BE2C (cell line): ENCODE results near the gene DPM1. TPM values are rescaled to one million over a fixed set of nuclear protein-coding genes. Genes with fewer than 3 reads are reported as not detected.

Experiments
- DNase-seq: peaks from one replicate; pipeline ENCODE4 v3.0.0-alpha.2; 2020
- H3K27me3 ChIP-seq: fragments of 250-450 bp; sonication (Bioruptor Pico); 2 replicates; pipeline ENCODE4 v1.5.1; 2020; ENCODE audit warnings: mild to moderate bottlenecking
- H3K36me3 ChIP-seq: fragments of 250-450 bp; sonication (Bioruptor Pico); 2 replicates; pipeline ENCODE4 v1.5.1; 2020; ENCODE audit warnings: mild to moderate bottlenecking
- H3K4me1 ChIP-seq: fragments of 250-450 bp; sonication (Bioruptor Pico); 2 replicates; pipeline ENCODE4 v1.5.1; 2020
- H3K4me3 ChIP-seq: 2 replicates; pipeline ENCODE4 v1.5.1; 2011; ENCODE audit warnings: low read depth, low read length
- H3K9me3 ChIP-seq: fragments of 250-450 bp; sonication (Bioruptor Pico); 2 replicates; pipeline ENCODE4 v1.5.1; 2020
- CTCF ChIP-seq: IDR thresholded peaks from 2 replicates; pipeline ENCODE4 v1.5.1; 2012; ENCODE audit warnings: mild to moderate bottlenecking, low read depth, low read length
- polyA plus RNA-seq: library from polyadenylated mRNA; unstranded; fragments of >200 nt; gene quantifications from one replicate; pipeline ENCODE4 v1.2.1, GENCODE V29; 2012; ENCODE audit warnings: low read depth, missing spikeins; ENCODE audit not compliant: insufficient read length, insufficient read depth

DPM1 gene
- polyA plus RNA-seq: 72.3 TPM

DNA sequence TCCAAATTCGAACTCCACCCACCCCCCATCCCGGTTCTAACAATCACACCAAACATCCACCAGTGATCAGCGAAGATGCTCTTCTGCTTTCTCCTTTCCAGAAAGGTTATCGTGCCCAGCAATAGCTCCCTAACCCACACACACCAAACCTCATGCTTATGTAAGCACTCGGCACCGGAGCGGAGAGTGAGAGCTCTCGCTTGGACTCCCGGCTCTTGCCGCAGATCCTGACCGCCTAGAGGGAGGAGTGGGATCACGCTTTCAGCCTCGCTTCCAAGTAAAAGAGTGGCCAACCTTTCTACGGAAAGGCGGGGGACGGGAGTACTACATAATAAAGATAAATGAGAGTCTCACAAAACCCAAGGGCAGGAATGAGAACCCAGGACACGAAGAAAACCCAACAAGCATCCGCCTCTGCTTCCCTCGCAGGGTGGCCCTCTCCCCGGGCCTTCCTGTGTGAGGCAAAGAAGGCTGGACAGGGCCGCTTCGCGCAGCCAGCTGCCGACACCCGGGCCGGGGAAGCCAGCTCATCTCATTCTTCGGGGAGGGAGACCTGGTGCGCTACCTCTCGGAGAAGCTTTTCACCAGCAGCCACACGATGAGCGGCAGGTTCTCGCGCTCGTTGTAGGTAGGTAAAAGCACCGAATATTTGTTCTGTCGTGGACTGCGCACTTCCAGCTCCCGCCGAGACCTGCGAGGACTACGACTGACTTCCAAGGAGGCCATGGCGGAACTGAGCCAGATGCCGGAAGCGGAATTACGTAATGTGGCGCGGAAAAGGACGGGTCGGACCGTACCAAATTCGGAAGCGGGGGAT lies at the start of gene DPM1:
Gene DPM1, minus strand, starts transcription at position 735 of the 817 bp plus-strand sequence. Its CDS starts 9 bp downstream, at position 726.
- peaks cover 27% of the 10 kb centered on the region for H3K36me3 ChIP-seq
- no peak for TF ChIP-seq CTCF

DNA sequence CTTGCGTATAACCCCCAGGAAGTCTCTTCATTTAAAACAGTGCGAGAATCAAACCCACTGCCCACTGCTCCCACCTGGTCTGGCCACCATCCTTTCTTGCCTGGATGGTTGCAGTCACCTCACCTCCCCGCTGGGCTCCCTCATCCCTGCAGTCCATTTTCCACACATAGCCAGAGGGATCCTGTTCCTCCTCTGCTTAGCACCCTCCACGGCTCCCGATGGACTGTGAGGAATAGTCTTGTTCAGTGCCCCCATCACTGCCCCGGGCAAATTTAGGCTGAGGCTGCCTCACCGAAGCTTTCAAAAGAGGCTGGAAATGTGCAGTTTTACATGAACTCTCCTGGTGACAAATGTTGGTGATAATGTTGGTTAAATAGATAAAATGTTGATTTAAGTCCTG lies 46.9 kb upstream of the DPM1 start:
- no peak overlapping the region for H3K4me3 ChIP-seq
- H3K36me3 ChIP-seq: no peaks in the 10 kb centered on the region
- DNase-seq: no peak
- no peaks in the 10 kb centered on the region for H3K4me1 ChIP-seq
- no peaks in the 10 kb centered on the region for H3K9me3 ChIP-seq
- no peak for TF ChIP-seq CTCF
- peaks cover 9% of the 10 kb centered on the region; the same call in 1 of the 2 replicates for H3K27me3 ChIP-seq

More for the DNA sequence above, at the start of gene DPM1:
- Histone ChIP-seq H3K27me3 (no peaks in the 10 kb centered on the region), H3K4me1 (no peaks in the 10 kb centered on the region; the same call in 1 of the 2 replicates), H3K4me3 (peak within 1 kb of the TSS; percentile 92), H3K9me3 (no peaks in the 10 kb centered on the region)
- DNase-seq: peak; percentile 87

GRCh38 chr20:51004781-51005180 lies 46.4 kb upstream of the DPM1 start:
- no peaks in the 10 kb centered on the region for H3K4me1 ChIP-seq

GRCh38 chr20:51004305-51004727 lies 46.0 kb upstream of the DPM1 start:
- no peak for TF ChIP-seq CTCF
- Histone ChIP-seq H3K4me3 (no peak overlapping the region), H3K4me1 (no peaks in the 10 kb centered on the region), H3K27me3 (peaks cover 11% of the 10 kb centered on the region; the same call in 1 of the 2 replicates), H3K9me3 (no peaks in the 10 kb centered on the region), H3K36me3 (no peaks in the 10 kb centered on the region)
- no peak for DNase-seq

More at GRCh38 chr20:51004781-51005180, 46.4 kb upstream of the DPM1 start:
- no peak for DNase-seq
- no peak overlapping the region for H3K4me3 ChIP-seq
- no peak for TF ChIP-seq CTCF
- no peaks in the 10 kb centered on the region for H3K36me3 ChIP-seq
- H3K9me3 ChIP-seq: no peaks in the 10 kb centered on the region
- H3K27me3 ChIP-seq: peaks cover 9% of the 10 kb centered on the region; the same call in 1 of the 2 replicates

- Histone ChIP-seq H3K27me3 (peaks cover 15% of the 10 kb centered on the region; the same call in 1 of the 2 replicates), H3K4me1 (no peaks in the 10 kb centered on the region), H3K36me3 (no peaks in the 10 kb centered on the region), H3K9me3 (no peaks in the 10 kb centered on the region), H3K4me3 (no peak overlapping the region)
- no peak for DNase-seq
- TF ChIP-seq CTCF: no peak
Measured at GRCh38 chr20:51003753-51004152, 45.4 kb upstream of the DPM1 start.

GRCh38 chr20:51002633-51003032 lies 44.3 kb upstream of the DPM1 start:
- TF ChIP-seq CTCF: no peak
- no peak for DNase-seq
- no peaks in the 10 kb centered on the region for H3K36me3 ChIP-seq
- H3K9me3 ChIP-seq: no peaks in the 10 kb centered on the region
- H3K4me1 ChIP-seq: no peaks in the 10 kb centered on the region
- H3K27me3 ChIP-seq: peaks cover 20% of the 10 kb centered on the region; the same call in 1 of the 2 replicates
- H3K4me3 ChIP-seq: no peak overlapping the region
